ENCODE results near the gene MPP3.

The MPP3 gene

GRCh38 chr17:43829738-43830137 lies 3.2 kb downstream of the MPP3 start:
- peaks cover 4 to 5% of the 10 kb centered on the region in 2 donors for H3K4me1 ChIP-seq (ENCODE audit: control insufficient read depth in 2 of 2, insufficient read depth in 1 of 2, low read depth in 1 of 2, low read length in 2 of 2)
- no peak overlapping the region for H2BK12ac ChIP-seq (ENCODE audit: low read length)
- peaks cover 0 to 12% of the 10 kb centered on the region in 2 donors for H3K36me3 ChIP-seq (replicated peaks in 1 of 2; ENCODE audit: control insufficient read depth in 2 of 2, insufficient read depth in 2 of 2, low read length in 2 of 2)
- no peak overlapping the region for H4K8ac ChIP-seq (ENCODE audit: low read depth, low read length)
- no peak overlapping the region for H2BK5ac ChIP-seq (ENCODE audit: low read length)
- H3K79me1 ChIP-seq (ENCODE audit: low read depth, low read length), result peaks cover 2% of the 10 kb centered on the region
- peaks cover 7 to 8% of the 10 kb centered on the region in 2 donors for H3K9me3 ChIP-seq (replicated peaks in 1 of 2; ENCODE audit: control insufficient read depth in 2 of 2, insufficient read depth in 1 of 2, low read depth in 1 of 2, low read length in 2 of 2)
- H3K27ac ChIP-seq (replicated peaks; ENCODE audit: low read length), result no peak overlapping the region
- H2BK15ac ChIP-seq (ENCODE audit: low read length), result no peak overlapping the region
- no peak overlapping the region for H2AK5ac ChIP-seq (ENCODE audit: low read depth, low read length)
- H2AFZ ChIP-seq (ENCODE audit: low read length), result no peak overlapping the region
- H3K18ac ChIP-seq (ENCODE audit: low read length), result peak overlapping the region; percentile 12
- H3K4me3 ChIP-seq (ENCODE audit: low read length in 2 of 2), result no peak overlapping the region
- no peak overlapping the region for H3K4me2 ChIP-seq (ENCODE audit: insufficient read depth, low read length, poor library complexity, severe bottlenecking)
- no peak overlapping the region for H3K23ac ChIP-seq (ENCODE audit: low read depth, low read length, poor library complexity)
- H3K14ac ChIP-seq (ENCODE audit: low read length), result no peak overlapping the region
- H3K9ac ChIP-seq (ENCODE audit: low read depth, low read length, poor library complexity), result no peak overlapping the region
- DNase-seq (ENCODE audit: low spot score), result no peak
- WGBS, 2 donors (ENCODE audit: extremely low coverage in 2 of 2, insufficient read length in 2 of 2, insufficient replicate concordance in 1 of 2), result no CpG with 5 or more reads among the region's 14 CpGs
- H3K4ac ChIP-seq (ENCODE audit: low read length), result no peak overlapping the region
- no peak overlapping the region for H2BK120ac ChIP-seq (ENCODE audit: low read depth, low read length)
- H4K91ac ChIP-seq (ENCODE audit: low read depth, low read length, poor library complexity), result no peak overlapping the region
- peaks cover 5 to 19% (median 6%) of the 10 kb centered on the region in 3 experiments for H3K27me3 ChIP-seq (ENCODE audit: control insufficient read depth in 3 of 3, insufficient read depth in 3 of 3, low read depth in 1 of 3, low read length in 3 of 3)

- no peak overlapping the region for H3K4me3 ChIP-seq (ENCODE audit: low read length in 2 of 2)
- no peak overlapping the region for H3K27ac ChIP-seq (replicated peaks; ENCODE audit: low read length)
- H3K36me3 ChIP-seq (replicated peaks in 1 of 2; ENCODE audit: control insufficient read depth in 2 of 2, insufficient read depth in 2 of 2, low read length in 2 of 2), result peaks cover 0 to 12% of the 10 kb centered on the region in 2 donors
- peaks cover 2% of the 10 kb centered on the region for H3K79me1 ChIP-seq (ENCODE audit: low read depth, low read length)
- peaks cover 4 to 5% of the 10 kb centered on the region in 2 donors for H3K4me1 ChIP-seq (ENCODE audit: control insufficient read depth in 2 of 2, insufficient read depth in 1 of 2, low read depth in 1 of 2, low read length in 2 of 2)
- no CpG with 5 or more reads among the region's 9 CpGs for WGBS, 2 donors (ENCODE audit: extremely low coverage in 2 of 2, insufficient read length in 2 of 2, insufficient replicate concordance in 1 of 2)
- H3K18ac ChIP-seq (ENCODE audit: low read length), result no peak overlapping the region
- H2BK5ac ChIP-seq (ENCODE audit: low read length), result no peak overlapping the region
- peaks cover 0 to 5% (median 0%) of the 10 kb centered on the region in 3 experiments for H3K27me3 ChIP-seq (ENCODE audit: control insufficient read depth in 3 of 3, insufficient read depth in 3 of 3, low read depth in 1 of 3, low read length in 3 of 3)
- H4K8ac ChIP-seq (ENCODE audit: low read depth, low read length), result no peak overlapping the region
- H2BK120ac ChIP-seq (ENCODE audit: low read depth, low read length), result no peak overlapping the region
- H3K23ac ChIP-seq (ENCODE audit: low read depth, low read length, poor library complexity), result no peak overlapping the region
- H3K9me3 ChIP-seq (replicated peaks in 1 of 2; ENCODE audit: control insufficient read depth in 2 of 2, insufficient read depth in 1 of 2, low read depth in 1 of 2, low read length in 2 of 2), result no peaks in the 10 kb centered on the region
- H3K4me2 ChIP-seq (ENCODE audit: insufficient read depth, low read length, poor library complexity, severe bottlenecking), result no peak overlapping the region
- H3K14ac ChIP-seq (ENCODE audit: low read length), result no peak overlapping the region
- H2AFZ ChIP-seq (ENCODE audit: low read length), result no peak overlapping the region
- no peak overlapping the region for H3K4ac ChIP-seq (ENCODE audit: low read length)
- H3K9ac ChIP-seq (ENCODE audit: low read depth, low read length, poor library complexity), result no peak overlapping the region
- H2AK5ac ChIP-seq (ENCODE audit: low read depth, low read length), result no peak overlapping the region
- H4K91ac ChIP-seq (ENCODE audit: low read depth, low read length, poor library complexity), result no peak overlapping the region
- peak overlapping the region; percentile 19 for H2BK12ac ChIP-seq (ENCODE audit: low read length)
- no peak for DNase-seq (ENCODE audit: low spot score)
- no peak overlapping the region for H2BK15ac ChIP-seq (ENCODE audit: low read length)
Observed at GRCh38 chr17:43827596-43827995, 5.3 kb downstream of the MPP3 start.

- Histone ChIP-seq H3K36me3 (replicated peaks in 1 of 2; ENCODE audit: control insufficient read depth in 2 of 2, insufficient read depth in 2 of 2, low read length in 2 of 2) (peaks cover 0 to 12% of the 10 kb centered on the region in 2 donors), H3K4me1 (ENCODE audit: control insufficient read depth in 2 of 2, insufficient read depth in 1 of 2, low read depth in 1 of 2, low read length in 2 of 2) (peaks cover 0 to 4% of the 10 kb centered on the region in 2 donors), H3K18ac (ENCODE audit: low read length) (no peak overlapping the region), H3K14ac (ENCODE audit: low read length) (no peak overlapping the region), H3K23ac (ENCODE audit: low read depth, low read length, poor library complexity) (no peak overlapping the region), H2BK12ac (ENCODE audit: low read length) (no peak overlapping the region), H4K91ac (ENCODE audit: low read depth, low read length, poor library complexity) (no peak overlapping the region), H3K4ac (ENCODE audit: low read length) (no peak overlapping the region), H2AFZ (ENCODE audit: low read length) (no peak overlapping the region), H3K4me2 (ENCODE audit: insufficient read depth, low read length, poor library complexity, severe bottlenecking) (no peak overlapping the region), H3K4me3 (ENCODE audit: low read length in 2 of 2) (no peak overlapping the region), H2BK120ac (ENCODE audit: low read depth, low read length) (no peak overlapping the region), H3K9me3 (replicated peaks in 1 of 2; ENCODE audit: control insufficient read depth in 2 of 2, insufficient read depth in 1 of 2, low read depth in 1 of 2, low read length in 2 of 2) (no peaks in the 10 kb centered on the region), H3K27ac (replicated peaks; ENCODE audit: low read length) (no peak overlapping the region), H4K8ac (ENCODE audit: low read depth, low read length) (no peak overlapping the region), H3K79me1 (ENCODE audit: low read depth, low read length) (peaks cover 2% of the 10 kb centered on the region), H2BK5ac (ENCODE audit: low read length) (no peak overlapping the region), H2AK5ac (ENCODE audit: low read depth, low read length) (no peak overlapping the region), H3K9ac (ENCODE audit: low read depth, low read length, poor library complexity) (no peak overlapping the region), H3K27me3 (ENCODE audit: control insufficient read depth in 3 of 3, insufficient read depth in 3 of 3, low read depth in 1 of 3, low read length in 3 of 3) (no peaks in the 10 kb centered on the region), H2BK15ac (ENCODE audit: low read length) (no peak overlapping the region)
- WGBS, 2 donors (ENCODE audit: extremely low coverage in 2 of 2, insufficient read length in 2 of 2, insufficient replicate concordance in 1 of 2), result no CpG with 5 or more reads among the region's 7 CpGs
- no peak for DNase-seq (ENCODE audit: low spot score)
Observed at GRCh38 chr17:43826206-43826605, 6.7 kb downstream of the MPP3 start.

GRCh38 chr17:43825567-43825966 lies 7.4 kb downstream of the MPP3 start:
- Histone ChIP-seq H3K79me1 (ENCODE audit: low read depth, low read length) (peaks cover 3% of the 10 kb centered on the region), H3K4me1 (ENCODE audit: control insufficient read depth in 2 of 2, insufficient read depth in 1 of 2, low read depth in 1 of 2, low read length in 2 of 2) (peaks cover 0 to 4% of the 10 kb centered on the region in 2 donors), H3K9ac (ENCODE audit: low read depth, low read length, poor library complexity) (no peak overlapping the region), H3K4ac (ENCODE audit: low read length) (no peak overlapping the region), H4K8ac (ENCODE audit: low read depth, low read length) (no peak overlapping the region), H3K14ac (ENCODE audit: low read length) (no peak overlapping the region), H3K9me3 (replicated peaks in 1 of 2; ENCODE audit: control insufficient read depth in 2 of 2, insufficient read depth in 1 of 2, low read depth in 1 of 2, low read length in 2 of 2) (no peaks in the 10 kb centered on the region), H3K27me3 (ENCODE audit: control insufficient read depth in 3 of 3, insufficient read depth in 3 of 3, low read depth in 1 of 3, low read length in 3 of 3) (no peaks in the 10 kb centered on the region), H3K18ac (ENCODE audit: low read length) (no peak overlapping the region), H2BK5ac (ENCODE audit: low read length) (peak overlapping the region; percentile 9), H3K4me2 (ENCODE audit: insufficient read depth, low read length, poor library complexity, severe bottlenecking) (no peak overlapping the region), H4K91ac (ENCODE audit: low read depth, low read length, poor library complexity) (no peak overlapping the region), H2BK12ac (ENCODE audit: low read length) (no peak overlapping the region), H3K36me3 (replicated peaks in 1 of 2; ENCODE audit: control insufficient read depth in 2 of 2, insufficient read depth in 2 of 2, low read length in 2 of 2) (peaks cover 0 to 13% of the 10 kb centered on the region in 2 donors), H2AK5ac (ENCODE audit: low read depth, low read length) (no peak overlapping the region), H2BK15ac (ENCODE audit: low read length) (no peak overlapping the region), H3K23ac (ENCODE audit: low read depth, low read length, poor library complexity) (no peak overlapping the region), H3K4me3 (ENCODE audit: low read length in 2 of 2) (no peak overlapping the region), H3K27ac (replicated peaks; ENCODE audit: low read length) (no peak overlapping the region), H2AFZ (ENCODE audit: low read length) (no peak overlapping the region), H2BK120ac (ENCODE audit: low read depth, low read length) (no peak overlapping the region)
- no CpG with 5 or more reads among the region's 12 CpGs for WGBS, 2 donors (ENCODE audit: extremely low coverage in 2 of 2, insufficient read length in 2 of 2, insufficient replicate concordance in 1 of 2)
- DNase-seq (ENCODE audit: low spot score), result no peak
